Muscle of leg (tissue), 11 donors: ENCODE data around the gene SLC12A8. TPM values are rescaled to one million over a fixed set of nuclear protein-coding genes. Genes with fewer than 3 reads are reported as not detected.

Experiments used
- DNase-seq: peaks from one replicate; pipeline ENCODE4 v3.0.0; 2013
- H3K27ac ChIP-seq: one replicate; pipeline ENCODE4 v1.5.1; 2013; ENCODE audit warnings: mild to moderate bottlenecking, low read length, control low read depth
- H3K27me3 ChIP-seq: one replicate; pipeline ENCODE4 v1.6.1; 2013; ENCODE audit warnings: low read length; ENCODE audit not compliant: control insufficient read depth, insufficient read depth
- H3K36me3 ChIP-seq: one replicate; pipeline ENCODE4 v1.6.1; 2013; ENCODE audit warnings: low read length; ENCODE audit not compliant: control insufficient read depth, insufficient read depth
- H3K4me1 ChIP-seq: one replicate; pipeline ENCODE4 v1.6.1; 2013; ENCODE audit warnings: low read length; ENCODE audit not compliant: control insufficient read depth, insufficient read depth
- H3K4me3 ChIP-seq: one replicate; pipeline ENCODE4 v1.5.1; 2013; ENCODE audit warnings: low read length, control low read depth
- H3K9me3 ChIP-seq: replicated peaks from 2 replicates; pipeline ENCODE4 v1.6.1; 2013; ENCODE audit warnings: low read depth, low read length; ENCODE audit not compliant: control insufficient read depth
- WGBS: methylation state at CpG from one replicate; pipeline ENCODE4 v1.1.5; 2013; ENCODE audit warnings: missing lambda C conversion rate; ENCODE audit not compliant: insufficient coverage; 5-methylcytosine and 5-hydroxymethylcytosine counted together
- polyA plus RNA-seq, 8 donors: library from polyadenylated mRNA; unstranded; fragments of 120-200 nt; gene quantifications; one replicate each; pipeline versions ENCODE4 v1.2.1 to v1.2.3, GENCODE V29; 2013; ENCODE audit warnings: inconsistent platforms in 1 of 8, low replicate concordance in 1 of 8; ENCODE audit not compliant: insufficient read length in 8 of 8, insufficient read depth in 1 of 8
- total RNA-seq: library from RNA; stranded (reverse); fragments of 120-200 nt; gene quantifications from one replicate; pipeline ENCODE4 v1.2.4, GENCODE V29; 2013

SLC12A8 gene
- total and polyA plus RNA-seq, 9 donors: 0.31 to 2.2 (median 0.68) TPM

GRCh38 chr3:125189378-125190165, 23.0 kb downstream of the SLC12A8 start:
- Histone ChIP-seq H3K27me3 (no peaks in the 10 kb centered on the region), H3K4me3 (no peak overlapping the region), H3K36me3 (no peaks in the 10 kb centered on the region), H3K27ac (no peak overlapping the region), H3K4me1 (peaks cover 10% of the 10 kb centered on the region), H3K9me3 (no peaks in the 10 kb centered on the region)
- DNase-seq: no peak
- WGBS: 100% methylated on average over 3 of the region's 7 CpGs

GRCh38 chr3:125188955-125189354, 23.6 kb downstream of the SLC12A8 start:
- Histone ChIP-seq H3K36me3 (no peaks in the 10 kb centered on the region), H3K4me3 (no peak overlapping the region), H3K9me3 (no peaks in the 10 kb centered on the region), H3K4me1 (peaks cover 10% of the 10 kb centered on the region), H3K27me3 (no peaks in the 10 kb centered on the region), H3K27ac (no peak overlapping the region)
- DNase-seq: no peak
- 100% methylated on average over 1 of the region's 2 CpGs for WGBS

DNA sequence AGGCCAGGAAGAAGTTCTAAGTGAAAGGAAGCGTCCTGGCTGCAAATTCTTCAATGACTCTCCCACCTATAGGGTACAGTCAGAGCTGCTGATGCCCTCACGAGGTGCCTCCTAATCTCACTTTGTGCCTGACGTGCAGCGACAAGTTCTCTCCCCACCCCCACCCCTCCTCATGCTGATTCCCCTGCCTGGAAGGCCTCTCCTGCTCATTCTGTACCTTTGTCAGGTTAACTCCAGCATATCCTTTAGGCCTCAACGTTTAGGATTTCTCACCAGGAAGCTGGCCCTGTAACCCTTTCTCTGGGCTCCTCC, 25.0 kb downstream of the SLC12A8 start:
- WGBS: 65% methylated on average over 5 of the region's 5 CpGs
- Histone ChIP-seq H3K4me1 (peaks cover 10% of the 10 kb centered on the region), H3K36me3 (no peaks in the 10 kb centered on the region), H3K9me3 (no peaks in the 10 kb centered on the region), H3K27me3 (no peaks in the 10 kb centered on the region), H3K4me3 (no peak overlapping the region), H3K27ac (no peak overlapping the region)
- no peak for DNase-seq

DNA sequence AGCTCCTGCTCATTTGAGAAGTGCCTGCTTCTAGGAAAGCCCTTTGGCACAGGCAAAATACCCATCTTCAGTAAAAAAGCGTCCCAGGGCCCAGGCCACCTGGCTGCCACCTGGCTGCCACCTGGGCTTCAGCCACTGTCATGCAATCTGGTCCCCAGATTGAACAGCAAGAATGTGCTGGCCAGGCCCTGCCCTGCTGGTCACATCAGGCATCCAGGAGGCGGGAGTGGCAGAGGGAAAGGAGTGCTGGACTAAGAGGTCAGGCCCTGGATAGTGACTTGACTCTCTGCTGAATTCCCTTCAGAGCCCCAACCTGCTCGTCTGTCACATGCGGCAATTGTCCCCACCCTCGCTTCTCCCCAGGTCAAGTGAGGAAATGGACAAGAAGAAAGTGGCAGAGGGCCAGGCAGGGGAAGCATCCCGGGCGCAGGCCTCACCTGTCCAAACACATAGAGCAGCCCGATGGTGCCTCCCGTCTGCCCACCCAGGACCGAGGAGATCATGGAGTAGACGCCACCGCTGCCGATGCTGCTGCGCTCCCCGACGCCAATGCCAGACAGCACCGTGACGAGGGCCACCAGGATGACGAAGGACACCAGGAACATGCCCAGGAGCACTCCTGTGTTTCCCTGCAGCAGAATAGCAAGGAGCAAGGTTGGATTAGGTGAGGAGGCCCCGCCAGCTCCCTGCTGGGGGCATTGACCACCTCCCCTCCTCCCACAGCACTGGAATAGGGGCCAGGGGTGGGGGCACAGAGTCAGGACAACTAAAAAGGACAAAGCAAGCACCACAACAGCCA, 25.5 kb downstream of the SLC12A8 start:
- H3K36me3 ChIP-seq: no peaks in the 10 kb centered on the region
- no peak for DNase-seq
- 89% methylated on average over 18 of the region's 20 CpGs for WGBS
- H3K4me3 ChIP-seq: no peak overlapping the region
- peak overlapping the region; percentile 39 for H3K27ac ChIP-seq
- H3K27me3 ChIP-seq: no peaks in the 10 kb centered on the region
- no peaks in the 10 kb centered on the region for H3K9me3 ChIP-seq
- peaks cover 10% of the 10 kb centered on the region for H3K4me1 ChIP-seq

DNA sequence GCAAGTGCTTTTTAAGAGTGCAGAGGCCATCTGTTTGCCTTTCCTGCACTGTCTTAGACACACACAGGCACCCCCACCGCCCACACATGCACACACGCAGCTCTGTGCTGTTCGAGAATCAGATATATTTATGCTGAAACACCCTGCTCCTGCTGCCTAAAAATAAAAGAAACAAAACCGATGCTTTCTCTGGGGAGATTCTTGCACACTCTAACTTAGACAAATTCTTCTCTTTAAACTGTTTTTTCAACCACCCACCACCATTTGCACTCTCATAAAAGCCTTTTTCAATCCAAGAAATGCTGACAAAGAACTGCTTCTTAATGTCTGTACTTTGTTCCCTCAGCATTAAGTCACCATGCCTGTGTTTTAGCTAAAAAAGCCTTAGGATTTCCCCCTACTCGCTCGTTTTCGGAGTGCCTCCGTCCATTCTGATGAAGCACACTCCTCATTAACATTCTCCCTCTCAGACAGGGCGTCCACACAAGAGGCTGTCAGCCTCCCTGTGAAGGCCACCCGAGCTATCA, 26.2 kb downstream of the SLC12A8 start:
- peak overlapping the region; percentile 39 for H3K27ac ChIP-seq
- no peaks in the 10 kb centered on the region for H3K36me3 ChIP-seq
- H3K4me1 ChIP-seq: peaks cover 10% of the 10 kb centered on the region
- no peak overlapping the region for H3K4me3 ChIP-seq
- no peaks in the 10 kb centered on the region for H3K9me3 ChIP-seq
- no peaks in the 10 kb centered on the region for H3K27me3 ChIP-seq
- peak; percentile 75 for DNase-seq
- WGBS: 31% methylated on average over 7 of the region's 10 CpGs

- H3K4me1 ChIP-seq: peaks cover 10% of the 10 kb centered on the region
- H3K27ac ChIP-seq: no peak overlapping the region
- no peaks in the 10 kb centered on the region for H3K9me3 ChIP-seq
- no peak overlapping the region for H3K4me3 ChIP-seq
- no peaks in the 10 kb centered on the region for H3K27me3 ChIP-seq
- DNase-seq: peak; percentile 32
- H3K36me3 ChIP-seq: no peaks in the 10 kb centered on the region
- WGBS: 54% methylated on average over 2 of the region's 3 CpGs
Observed at GRCh38 chr3:125185805-125186204, 26.7 kb downstream of the SLC12A8 start.

GRCh38 chr3:125179884-125180240, 32.7 kb downstream of the SLC12A8 start:
- WGBS: 71% methylated on average over 1 of the region's 1 CpG
- Histone ChIP-seq H3K9me3 (no peaks in the 10 kb centered on the region), H3K4me1 (no peaks in the 10 kb centered on the region), H3K27ac (no peak overlapping the region), H3K36me3 (no peaks in the 10 kb centered on the region), H3K4me3 (no peak overlapping the region), H3K27me3 (no peaks in the 10 kb centered on the region)
- DNase-seq: no peak

GRCh38 chr3:125179143-125179883, 33.2 kb downstream of the SLC12A8 start:
- no peak for DNase-seq
- no peak overlapping the region for H3K4me3 ChIP-seq
- no peak overlapping the region for H3K27ac ChIP-seq
- WGBS: no CpG with 5 or more reads among the region's 3 CpGs
- H3K4me1 ChIP-seq: no peaks in the 10 kb centered on the region
- no peaks in the 10 kb centered on the region for H3K27me3 ChIP-seq
- H3K36me3 ChIP-seq: no peaks in the 10 kb centered on the region
- H3K9me3 ChIP-seq: no peaks in the 10 kb centered on the region

DNA sequence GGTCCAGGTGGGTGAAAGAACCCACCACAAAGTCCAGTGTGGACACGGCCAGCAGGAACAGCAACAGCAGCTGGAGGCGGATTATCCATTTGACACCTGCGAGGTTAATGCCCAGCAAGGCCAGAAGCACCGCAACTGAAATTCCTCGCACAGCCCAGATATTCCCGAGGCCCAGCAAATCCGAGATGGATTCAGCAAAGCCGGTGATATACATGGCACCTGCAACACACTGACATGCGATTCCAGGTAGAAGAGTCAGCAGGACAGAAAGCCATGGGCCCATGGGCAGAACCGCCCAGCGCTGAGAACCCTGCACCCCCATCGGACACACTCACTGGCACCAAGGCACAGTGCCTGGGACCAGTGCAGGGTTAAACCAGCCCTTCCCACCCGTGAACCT, 34.8 kb downstream of the SLC12A8 start:
- Histone ChIP-seq H3K9me3 (no peaks in the 10 kb centered on the region), H3K36me3 (no peaks in the 10 kb centered on the region), H3K4me3 (no peak overlapping the region), H3K27me3 (no peaks in the 10 kb centered on the region), H3K4me1 (no peaks in the 10 kb centered on the region), H3K27ac (no peak overlapping the region)
- DNase-seq: no peak
- 87% methylated on average over 13 of the region's 13 CpGs for WGBS
